GM19035 (cell line): Measurements from ENCODE around the gene C20orf144.
"Not testable (repeated sequence)": the region's sequence is repeated elsewhere in the genome, so short reads cannot be mapped to it uniquely, and the experiment has no call there.

Experiments used
- ATAC-seq: cut with Tn5 transposase; IDR thresholded peaks from one replicate; pipeline ENCODE4 v1.9.1; 2021; ENCODE audit not compliant: unreplicated experiment

The C20orf144 gene

GRCh38 chr20:33693741-33694638 is 31.9 kb downstream of the C20orf144 start:
- no peak for ATAC-seq

GRCh38 chr20:33694639-33695012 is 32.5 kb downstream of the C20orf144 start:
- no peak for ATAC-seq

- no peak for ATAC-seq
Measured at GRCh38 chr20:33696448-33696847, 34.3 kb downstream of the C20orf144 start.

- ATAC-seq, result no peak
Measured at GRCh38 chr20:33697129-33697528, 35.0 kb downstream of the C20orf144 start.

- ATAC-seq, result not testable (repeated sequence)
Measured at GRCh38 chr20:33698966-33699365, 36.8 kb downstream of the C20orf144 start.

- ATAC-seq, result not testable (repeated sequence)
Measured at GRCh38 chr20:33700696-33701441, 38.7 kb downstream of the C20orf144 start.

- ATAC-seq, result no peak
Measured at GRCh38 chr20:33701629-33702450, 39.7 kb downstream of the C20orf144 start.

- ATAC-seq, result no peak
Measured at GRCh38 chr20:33702861-33703260, 40.7 kb downstream of the C20orf144 start.

- no peak for ATAC-seq
Measured at GRCh38 chr20:33703498-33704137, 41.5 kb downstream of the C20orf144 start.

- ATAC-seq, result no peak
Measured at GRCh38 chr20:33704197-33704924, 42.2 kb downstream of the C20orf144 start.

GRCh38 chr20:33707668-33708067 is 45.5 kb downstream of the C20orf144 start:
- ATAC-seq, result no peak

GRCh38 chr20:33709398-33709797 is 47.3 kb downstream of the C20orf144 start:
- no peak for ATAC-seq

GRCh38 chr20:33709905-33710541 is 47.9 kb downstream of the C20orf144 start:
- ATAC-seq, result no peak

GRCh38 chr20:33710681-33711445 is 48.7 kb downstream of the C20orf144 start:
- ATAC-seq, result no peak

- ATAC-seq, result no peak
Measured at GRCh38 chr20:33711446-33711738, 49.3 kb downstream of the C20orf144 start.
